ENCODE data around the gene ABCC6.
"Not testable (repeated sequence)": the region's sequence is repeated elsewhere in the genome, so short reads cannot be mapped to it uniquely, and the experiment has no call there.

The ABCC6 gene

GRCh38 chr16:16202400-16203143, 20.7 kb downstream of the ABCC6 start:
- H3K36me3 ChIP-seq (ENCODE audit: control insufficient read depth, insufficient read depth, low read length, severe bottlenecking); H3K27me3 ChIP-seq (replicated peaks; ENCODE audit: control insufficient read depth, insufficient read depth, low read length); H3K4me3 ChIP-seq (ENCODE audit: low read length); H3K4me1 ChIP-seq (ENCODE audit: control insufficient read depth, insufficient read depth, low read length); H3K9me3 ChIP-seq (ENCODE audit: control insufficient read depth, low read length); H3K9ac ChIP-seq (ENCODE audit: low read length): not testable (repeated sequence)
- DNase-seq (ENCODE audit: low read depth), result peak; percentile 58

- not testable (repeated sequence) for H3K9me3 ChIP-seq (ENCODE audit: control insufficient read depth, low read length); H3K9ac ChIP-seq (ENCODE audit: low read length); H3K36me3 ChIP-seq (ENCODE audit: control insufficient read depth, insufficient read depth, low read length, severe bottlenecking); H3K4me1 ChIP-seq (ENCODE audit: control insufficient read depth, insufficient read depth, low read length); H3K27me3 ChIP-seq (replicated peaks; ENCODE audit: control insufficient read depth, insufficient read depth, low read length); H3K4me3 ChIP-seq (ENCODE audit: low read length); DNase-seq (ENCODE audit: low read depth)
Observed at GRCh38 chr16:16201880-16202279, 21.4 kb downstream of the ABCC6 start.

GRCh38 chr16:16200391-16200790, 22.9 kb downstream of the ABCC6 start:
- not testable (repeated sequence) for DNase-seq (ENCODE audit: low read depth); H3K36me3 ChIP-seq (ENCODE audit: control insufficient read depth, insufficient read depth, low read length, severe bottlenecking); H3K4me3 ChIP-seq (ENCODE audit: low read length); H3K9ac ChIP-seq (ENCODE audit: low read length); H3K4me1 ChIP-seq (ENCODE audit: control insufficient read depth, insufficient read depth, low read length); H3K9me3 ChIP-seq (ENCODE audit: control insufficient read depth, low read length)
- H3K27me3 ChIP-seq (replicated peaks; ENCODE audit: control insufficient read depth, insufficient read depth, low read length), result peaks cover 11% of the 10 kb centered on the region

DNA sequence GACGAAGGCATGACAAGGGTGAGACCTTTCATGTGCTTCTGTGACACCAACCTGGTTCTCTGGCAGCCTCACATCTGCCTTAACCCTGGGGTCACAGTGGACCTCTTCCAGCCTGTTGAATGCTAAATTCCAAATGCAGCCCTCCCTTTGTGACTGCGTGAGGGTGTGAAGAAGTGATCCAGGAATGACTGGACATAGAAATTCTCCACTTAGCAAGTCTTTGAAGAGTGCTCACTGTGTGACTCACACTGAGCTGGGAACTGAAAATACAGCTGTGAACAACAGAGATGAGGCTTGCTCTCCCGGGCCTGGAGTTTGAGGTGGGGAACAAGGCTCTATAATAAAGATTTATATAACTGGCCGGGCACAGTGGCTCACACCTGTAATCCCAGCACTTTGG, 23.9 kb downstream of the ABCC6 start:
- not testable (repeated sequence) for H3K4me3 ChIP-seq (ENCODE audit: low read length); H3K4me1 ChIP-seq (ENCODE audit: control insufficient read depth, insufficient read depth, low read length); H3K9ac ChIP-seq (ENCODE audit: low read length); H3K36me3 ChIP-seq (ENCODE audit: control insufficient read depth, insufficient read depth, low read length, severe bottlenecking); H3K9me3 ChIP-seq (ENCODE audit: control insufficient read depth, low read length)
- H3K27me3 ChIP-seq (replicated peaks; ENCODE audit: control insufficient read depth, insufficient read depth, low read length), result peaks cover 11% of the 10 kb centered on the region
- peak; percentile 41 for DNase-seq (ENCODE audit: low read depth)

DNA sequence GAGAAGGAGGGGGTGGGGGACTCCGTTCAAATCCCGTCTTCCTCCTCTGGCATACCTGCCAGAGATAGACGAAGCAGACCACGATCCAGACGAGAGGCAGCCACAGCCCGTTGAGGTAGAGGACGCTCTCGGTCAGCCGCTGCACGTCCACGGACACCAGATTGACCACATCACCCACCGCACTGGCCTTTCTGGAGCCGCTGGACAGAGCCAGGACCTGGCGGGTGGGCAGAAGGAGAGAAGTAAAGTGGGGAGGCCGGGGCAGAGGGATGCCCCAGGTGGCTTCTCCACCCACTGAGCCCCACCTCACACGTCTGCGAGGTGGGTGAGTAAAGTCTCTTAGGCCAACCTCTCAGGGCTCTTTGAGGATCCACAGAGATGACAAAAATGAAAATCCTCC, 25.3 kb downstream of the ABCC6 start:
- H3K9ac ChIP-seq (ENCODE audit: low read length), result no peak overlapping the region
- no peak for DNase-seq (ENCODE audit: low read depth)
- H3K36me3 ChIP-seq (ENCODE audit: control insufficient read depth, insufficient read depth, low read length, severe bottlenecking), result no peaks in the 10 kb centered on the region
- H3K27me3 ChIP-seq (replicated peaks; ENCODE audit: control insufficient read depth, insufficient read depth, low read length), result peaks cover 11% of the 10 kb centered on the region
- no peaks in the 10 kb centered on the region for H3K9me3 ChIP-seq (ENCODE audit: control insufficient read depth, low read length)
- H3K4me1 ChIP-seq (ENCODE audit: control insufficient read depth, insufficient read depth, low read length), result no peaks in the 10 kb centered on the region
- H3K4me3 ChIP-seq (ENCODE audit: low read length), result no peak overlapping the region

- Histone ChIP-seq H3K4me3 (ENCODE audit: low read length) (no peak overlapping the region), H3K36me3 (ENCODE audit: control insufficient read depth, insufficient read depth, low read length, severe bottlenecking) (no peaks in the 10 kb centered on the region), H3K9ac (ENCODE audit: low read length) (no peak overlapping the region), H3K9me3 (ENCODE audit: control insufficient read depth, low read length) (no peaks in the 10 kb centered on the region), H3K27me3 (replicated peaks; ENCODE audit: control insufficient read depth, insufficient read depth, low read length) (peaks cover 16% of the 10 kb centered on the region), H3K4me1 (ENCODE audit: control insufficient read depth, insufficient read depth, low read length) (no peaks in the 10 kb centered on the region)
- no peak for DNase-seq (ENCODE audit: low read depth)
Observed at GRCh38 chr16:16197331-16197730, 26.0 kb downstream of the ABCC6 start.

- Histone ChIP-seq H3K4me1 (ENCODE audit: control insufficient read depth, insufficient read depth, low read length) (no peaks in the 10 kb centered on the region), H3K9me3 (ENCODE audit: control insufficient read depth, low read length) (no peaks in the 10 kb centered on the region), H3K27me3 (replicated peaks; ENCODE audit: control insufficient read depth, insufficient read depth, low read length) (peaks cover 21% of the 10 kb centered on the region), H3K36me3 (ENCODE audit: control insufficient read depth, insufficient read depth, low read length, severe bottlenecking) (no peaks in the 10 kb centered on the region), H3K4me3 (ENCODE audit: low read length) (no peak overlapping the region), H3K9ac (ENCODE audit: low read length) (no peak overlapping the region)
- DNase-seq (ENCODE audit: low read depth), result no peak
Observed at GRCh38 chr16:16196099-16196498, 27.2 kb downstream of the ABCC6 start.

DNA sequence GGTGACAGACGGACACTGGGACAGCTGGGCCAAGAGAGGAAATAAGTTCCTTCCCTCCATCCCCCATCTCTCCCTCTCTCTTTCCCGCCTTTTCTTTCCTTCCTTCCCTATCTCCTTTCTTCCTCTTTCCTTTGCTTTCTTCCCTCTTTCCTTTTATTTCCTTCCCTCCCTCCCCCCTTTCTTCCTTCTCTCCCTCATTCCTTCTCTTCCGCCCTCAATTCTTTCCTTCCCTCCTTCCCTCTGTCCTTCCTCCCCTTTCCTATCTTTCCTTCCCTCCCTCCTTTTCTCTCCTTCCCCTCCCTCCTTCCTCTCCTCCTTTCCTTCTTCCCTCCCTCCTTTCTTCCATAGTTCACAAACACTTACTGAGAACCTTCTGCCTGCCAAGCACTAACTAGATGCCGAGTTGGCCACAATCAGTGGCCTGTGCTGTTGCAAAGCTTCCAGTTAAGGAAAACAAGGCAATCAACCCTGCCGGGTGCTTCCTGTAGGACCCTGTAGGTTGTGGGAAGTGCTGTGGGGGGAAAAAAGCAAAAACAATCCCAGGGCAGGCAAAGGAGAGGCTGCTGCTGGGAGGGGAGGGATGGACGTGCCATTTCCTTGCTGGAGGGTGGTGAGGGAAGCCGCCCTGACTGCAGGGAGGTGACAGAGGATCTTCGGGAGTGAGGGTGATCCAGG, 31.7 kb downstream of the ABCC6 start:
- H3K36me3 ChIP-seq (ENCODE audit: control insufficient read depth, insufficient read depth, low read length, severe bottlenecking), result no peaks in the 10 kb centered on the region
- H3K4me3 ChIP-seq (ENCODE audit: low read length), result no peak overlapping the region
- H3K9me3 ChIP-seq (ENCODE audit: control insufficient read depth, low read length), result no peaks in the 10 kb centered on the region
- H3K4me1 ChIP-seq (ENCODE audit: control insufficient read depth, insufficient read depth, low read length), result no peaks in the 10 kb centered on the region
- no peak overlapping the region for H3K9ac ChIP-seq (ENCODE audit: low read length)
- DNase-seq (ENCODE audit: low read depth), result no peak
- H3K27me3 ChIP-seq (replicated peaks; ENCODE audit: control insufficient read depth, insufficient read depth, low read length), result peaks cover 30% of the 10 kb centered on the region

DNA sequence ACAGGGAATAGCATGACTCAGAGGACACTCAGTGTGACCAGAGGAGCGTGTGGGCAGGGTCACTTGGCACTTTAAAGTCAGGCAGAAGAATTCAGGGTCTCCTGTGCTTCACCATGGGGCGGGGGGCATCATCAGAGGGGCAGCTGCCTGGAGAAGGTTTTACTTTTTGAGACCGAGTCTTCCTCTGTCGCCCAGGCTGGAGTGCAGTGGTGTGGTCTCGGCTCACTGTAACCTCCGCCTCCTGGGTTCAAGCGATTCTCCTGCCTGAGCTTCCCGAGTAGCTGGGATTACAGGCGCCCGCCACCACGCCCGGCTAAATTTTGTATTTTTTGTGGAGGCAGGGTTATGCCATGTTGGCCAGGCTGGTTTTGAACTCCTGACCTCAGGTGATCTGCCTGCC, 32.3 kb downstream of the ABCC6 start:
- H3K36me3 ChIP-seq (ENCODE audit: control insufficient read depth, insufficient read depth, low read length, severe bottlenecking); H3K4me3 ChIP-seq (ENCODE audit: low read length); DNase-seq (ENCODE audit: low read depth); H3K9me3 ChIP-seq (ENCODE audit: control insufficient read depth, low read length); H3K4me1 ChIP-seq (ENCODE audit: control insufficient read depth, insufficient read depth, low read length); H3K9ac ChIP-seq (ENCODE audit: low read length): not testable (repeated sequence)
- H3K27me3 ChIP-seq (replicated peaks; ENCODE audit: control insufficient read depth, insufficient read depth, low read length), result peaks cover 33% of the 10 kb centered on the region

GRCh38 chr16:16190546-16190945, 32.7 kb downstream of the ABCC6 start:
- Histone ChIP-seq H3K4me3 (ENCODE audit: low read length) (no peak overlapping the region), H3K27me3 (replicated peaks; ENCODE audit: control insufficient read depth, insufficient read depth, low read length) (peaks cover 36% of the 10 kb centered on the region), H3K9me3 (ENCODE audit: control insufficient read depth, low read length) (no peaks in the 10 kb centered on the region), H3K9ac (ENCODE audit: low read length) (no peak overlapping the region), H3K4me1 (ENCODE audit: control insufficient read depth, insufficient read depth, low read length) (no peaks in the 10 kb centered on the region), H3K36me3 (ENCODE audit: control insufficient read depth, insufficient read depth, low read length, severe bottlenecking) (no peaks in the 10 kb centered on the region)
- DNase-seq (ENCODE audit: low read depth), result no peak

- no peaks in the 10 kb centered on the region for H3K4me1 ChIP-seq (ENCODE audit: control insufficient read depth, insufficient read depth, low read length)
- no peak overlapping the region for H3K9ac ChIP-seq (ENCODE audit: low read length)
- no peak for DNase-seq (ENCODE audit: low read depth)
- peaks cover 36% of the 10 kb centered on the region for H3K27me3 ChIP-seq (replicated peaks; ENCODE audit: control insufficient read depth, insufficient read depth, low read length)
- H3K4me3 ChIP-seq (ENCODE audit: low read length), result no peak overlapping the region
- no peaks in the 10 kb centered on the region for H3K9me3 ChIP-seq (ENCODE audit: control insufficient read depth, low read length)
- H3K36me3 ChIP-seq (ENCODE audit: control insufficient read depth, insufficient read depth, low read length, severe bottlenecking), result no peaks in the 10 kb centered on the region
Observed at GRCh38 chr16:16189842-16190241, 33.5 kb downstream of the ABCC6 start.

GRCh38 chr16:16188827-16189226, 34.5 kb downstream of the ABCC6 start:
- H3K27me3 ChIP-seq (replicated peaks; ENCODE audit: control insufficient read depth, insufficient read depth, low read length), result peaks cover 39% of the 10 kb centered on the region
- H3K9ac ChIP-seq (ENCODE audit: low read length), result no peak overlapping the region
- H3K36me3 ChIP-seq (ENCODE audit: control insufficient read depth, insufficient read depth, low read length, severe bottlenecking), result no peaks in the 10 kb centered on the region
- DNase-seq (ENCODE audit: low read depth), result no peak
- H3K9me3 ChIP-seq (ENCODE audit: control insufficient read depth, low read length), result no peaks in the 10 kb centered on the region
- H3K4me1 ChIP-seq (ENCODE audit: control insufficient read depth, insufficient read depth, low read length), result no peaks in the 10 kb centered on the region
- no peak overlapping the region for H3K4me3 ChIP-seq (ENCODE audit: low read length)
